Type B pancreatic cell (in vitro differentiated cells): ENCODE results near the gene TPK1. TPM values are rescaled to one million over a fixed set of nuclear protein-coding genes. Genes with fewer than 3 reads are reported as not detected.

Experiments
- DNase-seq: peaks from one replicate; pipeline ENCODE4 v3.0.0; 2021; ENCODE audit warnings: mixed read lengths; ENCODE audit not compliant: unreplicated experiment; ENCODE audit errors: extremely low spot score
- H3K27ac Mint-ChIP-seq: 2 replicates; pipeline ENCODE4 v1.8.0; 2021; ENCODE audit warnings: mild to moderate bottlenecking, mixed read lengths
- H3K27me3 Mint-ChIP-seq: 2 replicates; pipeline ENCODE4 v1.8.0; 2021; ENCODE audit warnings: mixed read lengths
- H3K36me3 Mint-ChIP-seq: 2 replicates; pipeline ENCODE4 v1.8.0; 2021; ENCODE audit warnings: mixed read lengths
- H3K4me1 Mint-ChIP-seq: one replicate; pipeline ENCODE4 v1.8.0; 2021; ENCODE audit warnings: mixed read lengths; ENCODE audit not compliant: unreplicated experiment
- H3K4me3 Mint-ChIP-seq: 2 replicates; pipeline ENCODE4 v1.8.0; 2021; ENCODE audit warnings: mild to moderate bottlenecking, mixed read lengths
- H3K9me3 Mint-ChIP-seq: 2 replicates; pipeline ENCODE4 v1.8.0; 2021; ENCODE audit warnings: mixed read lengths
- CTCF ChIP-seq: fragments of 200-600 bp; sonication (generic); conservative IDR thresholded peaks from 2 replicates; pipeline ENCODE4 v1.5.0; 2021; ENCODE audit warnings: antibody characterized with exemption, mild to moderate bottlenecking
- total RNA-seq: library from RNA; stranded (reverse); gene quantifications from 2 replicates; pipeline ENCODE4 v1.2.1, GENCODE V29; 2021; ENCODE audit warnings: low replicate concordance

The TPK1 gene
- total RNA-seq, 1 donor from 2014 or later = 3.2 TPM

- no peaks in the 10 kb centered on the region for H3K4me1 Mint-ChIP-seq
- no peak for TF ChIP-seq CTCF
- no peak overlapping the region for H3K4me3 Mint-ChIP-seq
- no peaks in the 10 kb centered on the region for H3K9me3 Mint-ChIP-seq
- no peak overlapping the region for H3K27ac Mint-ChIP-seq
- no peak for DNase-seq
- H3K36me3 Mint-ChIP-seq = no peaks in the 10 kb centered on the region
- H3K27me3 Mint-ChIP-seq = no peaks in the 10 kb centered on the region
Measured at GRCh38 chr7:144525956-144526355, 309.9 kb downstream of the TPK1 start.

GRCh38 chr7:144524271-144524670, 311.6 kb downstream of the TPK1 start:
- no peak for TF ChIP-seq CTCF
- no peaks in the 10 kb centered on the region for H3K4me1 Mint-ChIP-seq
- no peak for DNase-seq
- no peak overlapping the region for H3K4me3 Mint-ChIP-seq
- no peaks in the 10 kb centered on the region for H3K27me3 Mint-ChIP-seq
- no peaks in the 10 kb centered on the region for H3K36me3 Mint-ChIP-seq
- no peaks in the 10 kb centered on the region for H3K9me3 Mint-ChIP-seq
- H3K27ac Mint-ChIP-seq = no peak overlapping the region

- no peak for DNase-seq
- Mint-ChIP-seq H3K27me3 (no peaks in the 10 kb centered on the region), H3K4me1 (no peaks in the 10 kb centered on the region), H3K36me3 (no peaks in the 10 kb centered on the region), H3K27ac (no peak overlapping the region), H3K4me3 (no peak overlapping the region), H3K9me3 (no peaks in the 10 kb centered on the region)
- TF ChIP-seq CTCF = no peak
Measured at GRCh38 chr7:144523621-144524020, 312.2 kb downstream of the TPK1 start.

- no peak for DNase-seq
- Mint-ChIP-seq H3K4me3 (no peak overlapping the region), H3K4me1 (no peaks in the 10 kb centered on the region), H3K9me3 (no peaks in the 10 kb centered on the region), H3K36me3 (no peaks in the 10 kb centered on the region), H3K27ac (no peak overlapping the region), H3K27me3 (no peaks in the 10 kb centered on the region)
- TF ChIP-seq CTCF = no peak
Measured at GRCh38 chr7:144519925-144520324, 315.9 kb downstream of the TPK1 start.

GRCh38 chr7:144518360-144518759, 317.5 kb downstream of the TPK1 start:
- Mint-ChIP-seq H3K9me3 (no peaks in the 10 kb centered on the region), H3K4me3 (no peak overlapping the region), H3K4me1 (no peaks in the 10 kb centered on the region), H3K27ac (no peak overlapping the region), H3K27me3 (no peaks in the 10 kb centered on the region), H3K36me3 (no peaks in the 10 kb centered on the region)
- no peak for DNase-seq
- no peak for TF ChIP-seq CTCF

GRCh38 chr7:144517749-144518148, 318.1 kb downstream of the TPK1 start:
- Mint-ChIP-seq H3K4me1 (no peaks in the 10 kb centered on the region), H3K9me3 (no peaks in the 10 kb centered on the region), H3K27me3 (no peaks in the 10 kb centered on the region), H3K27ac (no peak overlapping the region), H3K36me3 (no peaks in the 10 kb centered on the region), H3K4me3 (no peak overlapping the region)
- DNase-seq = no peak
- no peak for TF ChIP-seq CTCF
